GM10248 (cell line): ENCODE measurements around the gene VMP1.
"Not testable (repeated sequence)": the region's sequence is repeated elsewhere in the genome, so short reads cannot be mapped to it uniquely, and the experiment has no call there.

Source experiments
- CTCF ChIA-PET: fragments of 300-600 bp; sonication (Branson Sonifier 250); formaldehyde crosslinking; extraction: SDS; loops from one replicate; lab custom pipeline; 2021; ENCODE audit warnings: antibody characterized with exemption; lab: Yijun Ruan, JAX
- POLR2A ChIA-PET: fragments of 350-650 bp; sonication (Branson Sonifier 250); formaldehyde crosslinking; extraction: SDS; loops from one replicate; lab custom pipeline; 2020; ENCODE audit warnings: antibody characterized with exemption; lab: Yijun Ruan, JAX
- DNase-seq: peaks from one replicate; pipeline ENCODE4 v3.0.0; 2012; ENCODE audit errors: extremely low spot score
- TF ChIP-seq, protein P1 (sequence below): IDR thresholded peaks from 2 replicates; pipeline ENCODE4 v1.5.1; 2012; ENCODE audit warnings: mild to moderate bottlenecking, low read depth; ENCODE audit errors: extremely low read depth, missing control alignments, control extremely low read depth

Gene VMP1

DNA sequence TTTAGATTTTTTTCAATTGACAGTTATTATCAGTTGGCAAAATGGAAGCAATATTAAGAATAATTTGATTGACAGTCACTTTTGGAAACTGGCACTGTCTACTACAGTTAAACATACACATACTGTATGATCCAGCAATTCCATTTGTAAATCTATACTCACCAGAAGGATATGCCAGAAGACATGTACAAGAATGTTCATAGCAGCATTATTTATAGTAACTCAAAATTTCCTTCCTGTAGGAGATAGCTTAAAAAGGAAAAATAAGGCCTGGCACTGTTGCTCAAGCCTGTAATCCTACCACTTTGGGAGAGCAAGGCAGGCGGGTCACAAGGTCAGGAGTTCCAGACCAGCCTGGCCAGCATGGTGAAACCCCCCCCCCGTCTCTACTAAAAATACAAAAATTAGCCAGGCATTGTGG is 89.3 kb downstream of the VMP1 start:
- no peak for DNase-seq
- POLR2A ChIA-PET = interaction anchor here (0.7 kb wide), 1 partner anchor 10 kb away, joined by 5 read pairs; no protein-coding TSS in a partner anchor
- TF ChIP-seq, protein P1, sequence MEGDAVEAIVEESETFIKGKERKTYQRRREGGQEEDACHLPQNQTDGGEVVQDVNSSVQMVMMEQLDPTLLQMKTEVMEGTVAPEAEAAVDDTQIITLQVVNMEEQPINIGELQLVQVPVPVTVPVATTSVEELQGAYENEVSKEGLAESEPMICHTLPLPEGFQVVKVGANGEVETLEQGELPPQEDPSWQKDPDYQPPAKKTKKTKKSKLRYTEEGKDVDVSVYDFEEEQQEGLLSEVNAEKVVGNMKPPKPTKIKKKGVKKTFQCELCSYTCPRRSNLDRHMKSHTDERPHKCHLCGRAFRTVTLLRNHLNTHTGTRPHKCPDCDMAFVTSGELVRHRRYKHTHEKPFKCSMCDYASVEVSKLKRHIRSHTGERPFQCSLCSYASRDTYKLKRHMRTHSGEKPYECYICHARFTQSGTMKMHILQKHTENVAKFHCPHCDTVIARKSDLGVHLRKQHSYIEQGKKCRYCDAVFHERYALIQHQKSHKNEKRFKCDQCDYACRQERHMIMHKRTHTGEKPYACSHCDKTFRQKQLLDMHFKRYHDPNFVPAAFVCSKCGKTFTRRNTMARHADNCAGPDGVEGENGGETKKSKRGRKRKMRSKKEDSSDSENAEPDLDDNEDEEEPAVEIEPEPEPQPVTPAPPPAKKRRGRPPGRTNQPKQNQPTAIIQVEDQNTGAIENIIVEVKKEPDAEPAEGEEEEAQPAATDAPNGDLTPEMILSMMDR = no peak
- CTCF ChIA-PET = no interaction called here

DNA sequence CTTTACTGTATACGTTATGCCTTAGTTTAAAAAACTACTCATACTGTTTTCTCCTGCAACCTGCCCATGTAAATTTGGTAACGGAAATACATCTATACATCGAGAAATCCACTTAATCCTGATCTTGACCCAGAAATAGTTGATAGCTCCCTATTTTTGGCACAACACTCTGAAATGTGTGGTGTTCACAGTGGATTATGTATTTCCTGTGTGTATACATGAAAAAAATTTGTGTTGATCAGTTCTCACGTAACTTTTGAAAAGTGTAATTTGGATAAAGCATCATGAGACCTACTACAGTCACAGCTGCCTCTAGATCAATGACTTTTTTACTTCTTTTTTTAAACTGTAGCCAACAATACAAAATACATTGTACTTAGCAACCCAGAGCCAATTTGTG is 90.7 kb downstream of the VMP1 start:
- CTCF ChIA-PET = interaction anchor here (0.7 kb wide), 1 partner anchor 10 kb away, joined by 3 read pairs; no protein-coding TSS in a partner anchor
- POLR2A ChIA-PET = no interaction called here
- TF ChIP-seq, protein P1 = no peak
- no peak for DNase-seq

DNA sequence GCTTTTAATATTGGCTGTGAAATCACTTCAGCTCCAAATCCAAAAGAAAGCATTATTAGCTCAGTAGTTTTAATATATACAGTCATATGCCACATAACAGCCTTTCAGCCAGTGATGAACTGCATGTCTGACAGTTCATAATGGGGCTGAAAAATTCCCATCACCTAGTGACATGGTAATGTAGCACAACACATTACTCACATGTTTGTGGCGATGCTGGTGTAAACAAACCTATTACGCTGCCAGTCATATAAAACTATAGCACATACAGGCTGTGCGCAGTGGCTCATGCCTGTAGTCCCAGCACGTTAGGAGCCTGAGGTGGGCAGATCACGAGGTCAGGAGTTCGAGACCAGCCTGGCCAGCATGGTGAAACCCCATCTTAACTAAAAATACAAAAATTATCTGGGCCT is 93.1 kb downstream of the VMP1 start:
- ChIA-PET CTCF (interaction anchor here (0.6 to 1.3 kb wide), 2 partner anchors 41 to 55 kb away, joined by 3 to 4 read pairs; no protein-coding TSS in a partner anchor), POLR2A (interaction anchor here (0.9 kb wide), 1 partner anchor 37 kb away, joined by 9 read pairs; no protein-coding TSS in a partner anchor)
- TF ChIP-seq, protein P1 = no peak
- no peak for DNase-seq

DNA sequence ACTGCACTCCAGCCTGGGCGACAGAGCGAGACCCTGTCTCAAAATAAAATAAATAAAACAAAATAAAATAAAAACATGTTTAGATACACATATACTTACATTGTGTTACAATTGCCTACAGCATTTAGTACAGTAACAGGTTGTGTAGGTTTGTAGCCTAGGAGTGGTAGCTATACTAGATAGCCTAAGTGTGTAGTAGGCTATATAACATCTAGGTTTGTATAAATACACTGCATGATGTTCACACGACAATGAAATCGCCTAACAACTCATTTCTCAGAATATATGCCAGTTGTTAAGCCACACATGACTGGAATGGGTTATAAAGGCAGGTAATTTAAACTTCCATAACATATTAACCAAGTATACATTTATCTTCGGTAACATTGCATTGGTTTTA is 94.7 kb downstream of the VMP1 start:
- DNase-seq = no peak
- TF ChIP-seq, protein P1 = no peak
- ChIA-PET CTCF (interaction anchor here (1.0 kb wide), 1 partner anchor 49 kb away, joined by 3 read pairs; no protein-coding TSS in a partner anchor), POLR2A (no interaction called here)

DNA sequence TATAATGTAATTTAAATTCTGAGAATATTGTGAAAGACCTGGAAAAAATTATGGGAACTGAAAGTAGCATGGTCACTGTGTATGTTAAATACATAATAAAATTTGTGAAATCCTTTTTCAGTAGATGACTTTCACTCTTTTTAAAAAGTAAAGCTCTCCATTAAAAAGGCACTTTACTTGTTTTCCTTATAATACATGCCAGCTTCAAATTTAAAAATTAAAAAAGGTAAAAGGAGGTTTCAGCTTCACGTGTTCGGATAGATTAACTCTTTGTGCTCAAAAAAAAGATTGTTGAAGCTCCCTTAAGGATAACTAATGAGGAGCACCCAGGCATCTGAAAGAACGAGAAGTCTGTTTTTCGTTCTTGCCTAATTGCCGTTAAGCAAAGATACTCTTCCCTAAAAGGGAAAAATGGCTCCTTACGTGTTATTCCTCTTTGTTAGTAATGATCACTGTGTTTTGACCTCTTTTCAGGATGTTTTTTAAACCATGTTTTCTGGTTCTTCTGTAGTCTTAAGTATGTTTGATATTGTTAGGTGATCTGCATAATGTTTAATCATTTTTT is 97.5 kb downstream of the VMP1 start:
- no peak for DNase-seq
- ChIA-PET CTCF (interaction anchor here (1.4 kb wide), 1 partner anchor 19 kb away, joined by 4 read pairs; no protein-coding TSS in a partner anchor), POLR2A (no interaction called here)
- TF ChIP-seq, protein P1 = no peak

DNA sequence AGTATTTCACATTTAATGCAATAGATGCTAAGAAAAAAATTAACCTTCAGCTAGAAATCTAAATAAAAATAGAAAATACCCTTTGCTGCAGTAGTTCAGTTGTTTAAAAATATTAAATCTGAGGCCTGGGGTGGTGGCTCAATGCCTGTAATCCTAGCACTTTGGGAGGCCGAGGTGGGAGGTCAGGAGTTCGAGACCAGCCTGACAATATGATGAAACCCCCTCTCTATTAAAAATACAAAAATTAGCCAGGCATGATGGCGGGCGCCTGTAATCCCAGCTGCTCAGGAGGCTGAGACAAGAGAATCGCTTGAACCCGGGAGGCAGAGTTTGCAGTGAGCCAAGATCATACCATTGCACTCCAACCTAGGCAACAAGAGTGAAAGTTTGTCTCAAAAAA is 98.9 kb downstream of the VMP1 start:
- DNase-seq, POLR2A ChIA-PET: not testable (repeated sequence)
- CTCF ChIA-PET = interaction anchor here (0.7 kb wide), 1 partner anchor 53 kb away, joined by 4 read pairs; no protein-coding TSS in a partner anchor

DNA sequence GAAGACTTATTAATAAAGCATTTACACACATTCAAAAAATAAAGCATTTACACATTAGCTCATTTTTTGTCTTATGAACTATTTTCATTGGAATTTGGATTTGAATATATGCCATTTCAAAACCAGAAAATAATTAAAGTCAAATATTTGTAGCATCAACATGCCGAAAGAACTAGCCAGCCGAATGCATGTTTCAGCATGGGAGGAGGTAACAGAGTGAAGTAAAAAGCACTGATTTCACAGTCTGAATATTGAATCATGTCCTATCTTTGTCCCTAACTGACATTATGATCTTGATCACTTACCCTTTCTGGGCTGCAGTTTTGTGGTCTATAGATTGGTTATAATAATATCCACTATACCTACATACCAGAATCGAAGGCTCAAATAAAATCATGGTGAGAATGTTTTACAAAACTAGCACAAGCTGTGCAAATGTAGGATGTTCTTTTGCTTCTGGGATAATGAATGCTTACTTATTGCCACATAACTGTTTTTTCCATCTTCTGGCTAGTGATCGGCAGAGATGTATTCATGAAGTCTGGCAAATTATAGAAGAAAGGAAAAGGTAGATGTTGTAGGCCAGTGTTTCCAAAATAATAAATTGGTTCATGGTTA is 100.5 kb downstream of the VMP1 start:
- CTCF ChIA-PET = interaction anchor here (0.8 to 1.8 kb wide), 5 partner anchors 10 to 19 kb away, joined by 3 to 6 read pairs (median 3); no protein-coding TSS in a partner anchor
- no peak for DNase-seq
- POLR2A ChIA-PET = interaction anchor here (0.7 kb wide), 1 partner anchor 38 kb away, joined by 4 read pairs; no protein-coding TSS in a partner anchor
- TF ChIP-seq, protein P1 = no peak
